Left lung (tissue), 10 donors: ENCODE data around the gene PRODH. TPM values are rescaled to one million over a fixed set of nuclear protein-coding genes. Genes with fewer than 3 reads are reported as not detected.
A peak's percentile ranks its signal among the peaks of the same experiment; 100 is the strongest.
"Not testable (repeated sequence)": the region's sequence is repeated elsewhere in the genome, so short reads cannot be mapped to it uniquely, and the experiment has no call there.

Source experiments
- ATAC-seq: fragments of 200-7000 bp; cut with Tn5 transposase; one replicate; pipeline ENCODE4 v1.9.1; 2020; ENCODE audit warnings: moderate library complexity
- DNase-seq, 4 donors: peaks; one replicate each; pipeline ENCODE4 v3.0.0-alpha.2; 2013 to 2020
- H3K27ac ChIP-seq, 2 donors: fragments of 200-600 bp; sonication (generic) in 1 of 2; one replicate each; pipeline versions ENCODE4 v1.5.0 to v1.8.0; 2020 to 2021
- H3K27me3 ChIP-seq, 2 donors: fragments of 200-600 bp; sonication (generic) in 1 of 2; one replicate each; pipeline versions ENCODE4 v1.5.0 to v1.8.0; 2020 to 2021
- H3K36me3 ChIP-seq, 2 donors: fragments of 200-600 bp; sonication (generic) in 1 of 2; one replicate each; pipeline versions ENCODE4 v1.5.0 to v1.8.0; 2020 to 2021
- H3K4me1 ChIP-seq, 2 donors: fragments of 200-600 bp; one replicate each; pipeline ENCODE4 v1.8.0; 2021
- H3K4me3 ChIP-seq, 2 donors: fragments of 200-600 bp; sonication (generic) in 1 of 2; one replicate each; pipeline versions ENCODE4 v1.5.0 to v1.8.0; 2020 to 2021; ENCODE audit warnings: mild to moderate bottlenecking in 1 of 2
- H3K9me3 ChIP-seq, 2 donors: fragments of 200-600 bp; sonication (generic) in 1 of 2; one replicate each; pipeline versions ENCODE4 v1.5.0 to v1.8.0; 2020 to 2021
- intact Hi-C, 2 donors: fragments of 100-400 bp; cut with DNase I; formaldehyde crosslinking; loops; one replicate each; pipeline versions ENCODE4 v1.11.2 to v1.14.2; 2022
- polyA plus RNA-seq, 6 donors: library from polyadenylated mRNA; unstranded; fragments of 120-200 nt; gene quantifications; one replicate each; pipeline ENCODE4 v1.2.1, GENCODE V29; 2013; ENCODE audit not compliant: insufficient read length in 6 of 6
- total RNA-seq, 2 donors: library from RNA; stranded (reverse); fragmentation: NEBNext Ultra II Directional; extraction: Animal tissue kit (Norgen Biotek cat#: 25700); gene quantifications; one replicate each; pipeline ENCODE4 v1.2.1, GENCODE V29; 2021
- TF ChIP-seq, protein P1 (sequence below), 2 donors: fragments of 200-600 bp; sonication (generic) in 1 of 2; IDR thresholded peaks; one replicate each; pipeline versions ENCODE4 v1.5.0 to v1.8.0; 2021; ENCODE audit warnings: antibody characterized with exemption in 2 of 2
- donor health status: DM: no; HTN: yes; CAD: no.
- donor health status: DM: no; HTN: no; CAD: no.

Gene PRODH
- total and polyA plus RNA-seq, 8 donors: 17.2 to 77.9 (median 46.5) TPM

DNA sequence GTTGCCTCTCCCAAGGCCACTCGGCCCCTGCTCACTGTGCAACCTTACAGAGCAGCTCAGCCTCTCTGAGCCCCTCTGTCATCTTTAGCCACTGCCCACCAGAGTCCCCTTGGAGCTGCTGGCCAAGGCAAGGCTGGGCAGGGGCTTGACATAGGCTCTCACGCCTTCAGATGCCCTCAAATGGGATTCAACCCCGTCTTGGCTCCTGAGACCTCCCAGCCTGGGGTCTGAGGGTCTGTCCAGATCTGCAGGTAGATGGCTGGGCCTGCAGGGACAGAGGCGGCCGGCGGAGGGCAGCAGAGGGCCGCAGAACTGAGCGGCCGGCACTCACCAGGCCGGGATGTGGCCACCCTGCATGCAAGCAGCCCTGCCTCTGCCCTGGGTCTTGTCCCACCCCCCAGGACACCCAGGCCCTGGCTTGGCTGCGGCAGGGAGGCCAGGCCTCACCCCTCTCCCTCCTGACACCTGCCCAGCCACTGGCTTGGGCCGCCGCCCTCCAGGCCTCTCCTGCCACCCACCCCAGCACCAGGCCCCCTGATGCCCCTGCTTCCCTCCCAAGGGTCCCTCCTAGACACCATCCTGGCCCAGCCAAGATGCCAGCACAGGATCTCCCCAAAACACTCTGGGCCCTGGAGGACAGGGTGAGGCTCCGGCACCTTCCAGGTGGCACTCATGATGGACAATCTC lies 18.4 kb upstream of the PRODH start:
- ATAC-seq (peak; percentile 97), DNase-seq (peak; percentile 29 to 94 (median 64))
- intact Hi-C loops, H3K36me3 ChIP-seq, H3K4me3 ChIP-seq, H3K27ac ChIP-seq, H3K4me1 ChIP-seq, H3K9me3 ChIP-seq: not testable (repeated sequence)
- TF ChIP-seq, protein P1, sequence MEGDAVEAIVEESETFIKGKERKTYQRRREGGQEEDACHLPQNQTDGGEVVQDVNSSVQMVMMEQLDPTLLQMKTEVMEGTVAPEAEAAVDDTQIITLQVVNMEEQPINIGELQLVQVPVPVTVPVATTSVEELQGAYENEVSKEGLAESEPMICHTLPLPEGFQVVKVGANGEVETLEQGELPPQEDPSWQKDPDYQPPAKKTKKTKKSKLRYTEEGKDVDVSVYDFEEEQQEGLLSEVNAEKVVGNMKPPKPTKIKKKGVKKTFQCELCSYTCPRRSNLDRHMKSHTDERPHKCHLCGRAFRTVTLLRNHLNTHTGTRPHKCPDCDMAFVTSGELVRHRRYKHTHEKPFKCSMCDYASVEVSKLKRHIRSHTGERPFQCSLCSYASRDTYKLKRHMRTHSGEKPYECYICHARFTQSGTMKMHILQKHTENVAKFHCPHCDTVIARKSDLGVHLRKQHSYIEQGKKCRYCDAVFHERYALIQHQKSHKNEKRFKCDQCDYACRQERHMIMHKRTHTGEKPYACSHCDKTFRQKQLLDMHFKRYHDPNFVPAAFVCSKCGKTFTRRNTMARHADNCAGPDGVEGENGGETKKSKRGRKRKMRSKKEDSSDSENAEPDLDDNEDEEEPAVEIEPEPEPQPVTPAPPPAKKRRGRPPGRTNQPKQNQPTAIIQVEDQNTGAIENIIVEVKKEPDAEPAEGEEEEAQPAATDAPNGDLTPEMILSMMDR (IDR thresholded peaks at IDR 0.05): peak; percentile 76 to 81
- H3K27me3 ChIP-seq: peaks cover 0 to 25% of the 10 kb centered on the region in 2 donors

DNA sequence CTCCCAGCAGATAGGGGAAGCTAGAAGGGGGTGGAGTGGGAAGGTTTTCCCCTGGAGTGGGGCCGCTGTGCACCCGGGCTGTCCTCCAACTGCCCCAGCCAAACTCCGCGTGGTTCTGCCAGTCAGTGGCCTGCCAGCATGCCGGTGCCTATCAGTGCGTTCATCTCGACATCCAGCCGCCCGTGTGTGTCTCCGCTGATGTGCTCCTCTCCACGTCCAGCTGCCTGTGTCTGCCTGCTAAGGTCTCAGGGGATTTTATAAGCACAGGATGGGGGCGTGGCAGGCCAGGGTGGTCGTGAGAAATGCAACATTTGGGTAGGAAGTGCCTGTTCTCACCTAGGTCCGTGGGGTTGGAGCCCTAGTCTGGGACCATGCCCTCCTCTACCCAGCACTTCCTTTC lies 17.0 kb upstream of the PRODH start:
- H3K27ac ChIP-seq, intact Hi-C loops, H3K9me3 ChIP-seq, H3K36me3 ChIP-seq, H3K4me1 ChIP-seq, H3K4me3 ChIP-seq, ATAC-seq: not testable (repeated sequence)
- peak in 1 of 4 donors; percentile 45 for DNase-seq
- peaks cover 0 to 20% of the 10 kb centered on the region in 2 donors for H3K27me3 ChIP-seq

DNA sequence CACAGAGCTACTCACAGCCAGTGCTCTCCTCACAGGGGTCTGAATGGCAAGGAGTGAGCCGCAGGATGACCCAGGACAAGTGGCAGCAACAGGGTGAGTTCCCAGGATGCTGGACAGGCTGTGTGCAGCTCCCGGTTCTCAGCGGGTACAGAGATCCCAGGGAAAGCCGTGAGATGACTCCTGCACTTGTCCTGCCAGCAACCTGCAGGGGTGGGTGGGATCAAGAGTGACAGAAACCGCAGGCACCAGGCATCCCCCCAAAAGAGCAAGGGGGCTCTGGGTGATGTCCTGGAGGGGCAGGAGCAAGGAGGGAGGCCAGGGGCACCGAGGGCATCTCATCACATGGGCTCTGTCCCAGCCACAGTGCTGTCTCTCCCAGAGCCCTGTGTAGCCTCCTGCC lies 15.9 kb upstream of the PRODH start:
- ATAC-seq: no peak
- peak in 2 of 4 donors; percentile 16 to 18 for DNase-seq
- H3K27ac ChIP-seq: no peak overlapping the region
- no peaks in the 10 kb centered on the region for H3K36me3 ChIP-seq
- no peaks in the 10 kb centered on the region for H3K4me1 ChIP-seq
- intact Hi-C loops: no loop called here
- H3K9me3 ChIP-seq: no peaks in the 10 kb centered on the region
- no peak overlapping the region for H3K4me3 ChIP-seq
- TF ChIP-seq, protein P1 (IDR thresholded peaks at IDR 0.05): no peak
- peaks cover 0 to 17% of the 10 kb centered on the region in 2 donors for H3K27me3 ChIP-seq

DNA sequence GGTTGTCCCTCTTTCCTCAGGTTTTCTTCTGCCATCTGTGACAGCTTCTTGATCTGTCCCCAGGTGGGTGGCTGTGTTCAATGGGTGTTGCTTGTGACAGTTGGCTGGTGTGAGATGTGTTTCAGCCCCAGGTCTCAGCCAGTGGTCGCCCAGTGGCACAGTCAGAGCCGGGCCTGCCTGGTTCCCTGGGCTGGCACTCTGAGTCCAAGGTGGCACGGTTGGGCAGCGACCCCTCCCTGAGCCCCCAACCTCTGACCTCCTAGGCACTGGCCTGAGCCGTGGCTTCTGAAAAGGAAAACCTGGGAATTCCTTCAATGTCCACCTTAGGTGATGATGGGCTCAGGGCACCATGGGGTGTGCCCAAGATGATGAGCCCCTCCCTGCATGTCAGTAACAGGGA lies 14.0 kb upstream of the PRODH start:
- ATAC-seq (no peak), DNase-seq (peak in 2 of 4 donors; percentile 14 to 33)
- TF ChIP-seq, protein P1 (IDR thresholded peaks at IDR 0.05): no peak
- H3K36me3 ChIP-seq: no peaks in the 10 kb centered on the region
- no peaks in the 10 kb centered on the region for H3K4me1 ChIP-seq
- intact Hi-C loops: no loop called here
- no peak overlapping the region for H3K27ac ChIP-seq
- H3K27me3 ChIP-seq: peaks cover 0 to 16% of the 10 kb centered on the region in 2 donors
- H3K9me3 ChIP-seq: no peaks in the 10 kb centered on the region
- H3K4me3 ChIP-seq: no peak overlapping the region

DNA sequence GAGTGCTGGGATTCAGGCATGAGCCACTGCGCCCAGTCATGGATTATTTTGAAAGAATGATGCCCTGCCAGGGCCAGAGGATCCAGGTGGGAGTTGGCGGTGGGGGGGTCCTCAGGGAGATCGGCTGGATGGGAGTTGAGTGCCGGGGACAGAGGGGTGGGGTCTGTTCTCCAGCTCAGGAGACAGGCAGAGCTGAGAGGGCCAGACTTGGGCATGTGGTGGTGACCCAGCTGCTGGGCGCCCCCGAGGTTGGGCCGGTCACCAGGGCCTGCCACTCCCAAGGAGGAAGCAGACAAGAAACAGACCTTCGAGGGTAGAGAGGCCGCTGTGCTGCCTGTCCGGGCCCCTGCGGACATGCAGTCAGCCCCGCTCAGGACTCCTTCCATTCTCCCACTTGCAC lies 11.8 kb upstream of the PRODH start:
- no peak for ATAC-seq
- H3K27ac ChIP-seq: no peak overlapping the region
- peak in 2 of 4 donors; percentile 10 to 61 for DNase-seq
- TF ChIP-seq, protein P1 (IDR thresholded peaks at IDR 0.05): no peak
- H3K4me1 ChIP-seq: no peaks in the 10 kb centered on the region
- H3K36me3 ChIP-seq: no peaks in the 10 kb centered on the region
- H3K27me3 ChIP-seq: peaks cover 0 to 12% of the 10 kb centered on the region in 2 donors
- H3K4me3 ChIP-seq: no peak overlapping the region
- no peaks in the 10 kb centered on the region for H3K9me3 ChIP-seq
- intact Hi-C loops: no loop called here

DNA sequence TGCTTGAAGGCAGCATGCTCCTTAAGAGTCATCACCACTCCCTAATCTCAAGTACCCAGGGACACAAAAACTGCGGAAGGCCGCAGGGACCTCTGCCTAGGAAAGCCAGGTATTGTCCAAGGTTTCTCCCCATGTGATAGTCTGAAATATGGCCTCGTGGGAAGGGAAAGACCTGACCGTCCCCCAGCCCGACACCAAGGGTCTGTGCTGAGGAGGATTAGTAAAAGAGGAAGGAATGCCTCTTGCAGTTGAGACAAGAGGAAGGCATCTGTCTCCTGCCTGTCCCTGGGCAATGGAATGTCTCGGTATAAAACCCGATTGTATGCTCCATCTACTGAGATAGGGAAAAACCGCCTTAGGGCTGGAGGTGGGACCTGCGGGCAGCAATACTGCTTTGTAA lies 11.0 kb upstream of the PRODH start:
- ATAC-seq, H3K9me3 ChIP-seq, H3K4me3 ChIP-seq, H3K27ac ChIP-seq, intact Hi-C loops, H3K36me3 ChIP-seq, H3K4me1 ChIP-seq, DNase-seq: not testable (repeated sequence)
- H3K27me3 ChIP-seq: peaks cover 0 to 12% of the 10 kb centered on the region in 2 donors

DNA sequence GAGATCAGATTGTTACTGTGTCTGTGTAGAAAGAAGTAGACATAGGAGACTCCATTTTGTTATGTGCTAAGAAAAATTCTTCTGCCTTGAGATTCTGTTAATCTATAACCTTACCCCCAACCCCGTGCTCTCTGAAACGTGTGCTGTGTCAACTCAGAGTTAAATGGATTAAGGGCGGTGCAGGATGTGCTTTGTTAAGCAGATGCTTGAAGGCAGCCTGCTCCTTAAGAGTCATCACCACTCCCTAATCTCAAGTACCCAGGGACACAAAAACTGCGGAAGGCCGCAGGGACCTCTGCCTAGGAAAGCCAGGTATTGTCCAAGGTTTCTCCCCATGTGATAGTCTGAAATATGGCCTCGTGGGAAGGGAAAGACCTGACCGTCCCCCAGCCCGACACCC lies 2.6 kb upstream of the PRODH start:
- peak in 1 of 4 donors; percentile 34 for DNase-seq
- intact Hi-C loops, H3K4me1 ChIP-seq, H3K9me3 ChIP-seq, H3K4me3 ChIP-seq, H3K27ac ChIP-seq, H3K36me3 ChIP-seq, ATAC-seq, H3K27me3 ChIP-seq: not testable (repeated sequence)

DNA sequence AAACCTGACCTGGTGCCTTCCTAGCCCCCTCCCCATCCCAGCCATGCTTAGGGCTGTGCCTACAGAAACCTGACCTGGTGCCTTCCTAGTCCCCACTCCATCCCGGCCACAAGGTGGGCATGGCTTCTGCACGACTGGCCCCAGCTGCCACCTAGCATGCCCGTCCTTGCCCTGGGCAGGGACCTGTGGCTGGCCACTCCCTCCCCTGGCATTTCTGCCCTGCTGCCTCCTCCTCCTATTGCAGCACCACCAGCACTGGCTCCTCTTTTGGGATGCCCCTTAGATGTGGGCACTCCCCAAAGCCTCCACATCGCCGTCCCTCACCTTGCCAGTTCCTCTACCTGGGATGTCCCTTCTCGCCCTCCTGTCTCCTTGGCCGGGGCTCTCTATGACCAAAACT lies 1.4 kb downstream of the PRODH start:
- H3K4me1 ChIP-seq, DNase-seq, intact Hi-C loops, H3K27ac ChIP-seq, H3K4me3 ChIP-seq, H3K9me3 ChIP-seq, H3K27me3 ChIP-seq, H3K36me3 ChIP-seq: not testable (repeated sequence)
- peak; percentile 68 for ATAC-seq
